Endothelial cell of umbilical vein (primary cell): ENCODE measurements around the gene IRF2.

Experiments
- EZH2 ChIP-seq: IDR thresholded peaks from 2 replicates; pipeline ENCODE4 v1.6.1; 2012; ENCODE audit warnings: borderline replicate concordance, low read depth, mild to moderate bottlenecking, moderate library complexity, low read length, inconsistent platforms; ENCODE audit not compliant: severe bottlenecking
- FOS ChIP-seq: IDR thresholded peaks from 2 replicates; pipeline ENCODE4 v1.6.1; 2011; ENCODE audit warnings: mild to moderate bottlenecking, low read length, moderate library complexity, borderline replicate concordance; ENCODE audit not compliant: insufficient read depth
- JUN ChIP-seq: IDR thresholded peaks from 2 replicates; pipeline ENCODE4 v1.6.1; 2011; ENCODE audit warnings: borderline replicate concordance, low read depth; ENCODE audit not compliant: insufficient read length, insufficient read depth
- MYC ChIP-seq: IDR thresholded peaks from one replicate; pipeline ENCODE4 v1.6.1; 2011; ENCODE audit warnings: mild to moderate bottlenecking, low read depth, low read length
- POLR2A ChIP-seq: IDR thresholded peaks from 2 replicates; pipeline ENCODE4 v1.6.1; 2012; ENCODE audit warnings: low read depth, mild to moderate bottlenecking, control low read depth, low read length
- POLR2AphosphoS5 ChIP-seq: IDR thresholded peaks from 2 replicates; pipeline ENCODE4 v1.6.1; 2012; ENCODE audit warnings: low read depth, mild to moderate bottlenecking, control low read depth, low read length, moderate library complexity; ENCODE audit not compliant: insufficient read depth
- TF ChIP-seq, protein P1 (sequence below), 2 donors: IDR thresholded peaks; 1 replicate in 1 of 2; 2 replicates in 1 of 2; pipeline ENCODE4 v1.5.1; 2011; ENCODE audit warnings: low read length in 2 of 2, mild to moderate bottlenecking in 2 of 2, moderate library complexity in 2 of 2, control low read depth in 1 of 2, inconsistent platforms in 1 of 2, low read depth in 1 of 2; ENCODE audit not compliant: insufficient read depth in 1 of 2; ENCODE audit errors: extremely low read depth in 1 of 2
- TF ChIP-seq, protein P2 (sequence below): IDR thresholded peaks from 2 replicates; pipeline ENCODE4 v1.6.1; 2011; ENCODE audit not compliant: insufficient read depth, insufficient read length

DNA sequence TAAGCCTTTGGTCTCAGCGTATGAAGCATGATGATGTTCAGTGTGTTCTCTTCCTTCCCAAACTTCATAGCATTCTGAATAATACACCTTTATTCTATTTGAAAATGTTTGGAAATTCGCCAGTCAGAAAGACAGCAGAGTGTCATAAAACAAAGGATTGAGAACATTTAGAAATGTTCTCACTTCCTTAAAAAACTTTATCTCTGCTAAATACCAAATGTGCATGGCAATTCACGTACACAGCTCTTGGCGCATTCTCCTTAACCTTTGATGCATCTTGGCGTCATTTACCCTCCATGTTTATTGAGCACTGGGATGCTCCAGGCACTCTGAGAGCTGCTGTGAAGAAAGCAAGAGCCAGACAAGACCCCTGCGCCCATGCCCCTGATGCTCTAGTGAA is 7.2 kb upstream of the IRF2 start:
- TF ChIP-seq POLR2AphosphoS5 (no peak), JUN (no peak), MYC (no peak), POLR2A (no peak), EZH2 (no peak), FOS (no peak)
- TF ChIP-seq, protein P1, sequence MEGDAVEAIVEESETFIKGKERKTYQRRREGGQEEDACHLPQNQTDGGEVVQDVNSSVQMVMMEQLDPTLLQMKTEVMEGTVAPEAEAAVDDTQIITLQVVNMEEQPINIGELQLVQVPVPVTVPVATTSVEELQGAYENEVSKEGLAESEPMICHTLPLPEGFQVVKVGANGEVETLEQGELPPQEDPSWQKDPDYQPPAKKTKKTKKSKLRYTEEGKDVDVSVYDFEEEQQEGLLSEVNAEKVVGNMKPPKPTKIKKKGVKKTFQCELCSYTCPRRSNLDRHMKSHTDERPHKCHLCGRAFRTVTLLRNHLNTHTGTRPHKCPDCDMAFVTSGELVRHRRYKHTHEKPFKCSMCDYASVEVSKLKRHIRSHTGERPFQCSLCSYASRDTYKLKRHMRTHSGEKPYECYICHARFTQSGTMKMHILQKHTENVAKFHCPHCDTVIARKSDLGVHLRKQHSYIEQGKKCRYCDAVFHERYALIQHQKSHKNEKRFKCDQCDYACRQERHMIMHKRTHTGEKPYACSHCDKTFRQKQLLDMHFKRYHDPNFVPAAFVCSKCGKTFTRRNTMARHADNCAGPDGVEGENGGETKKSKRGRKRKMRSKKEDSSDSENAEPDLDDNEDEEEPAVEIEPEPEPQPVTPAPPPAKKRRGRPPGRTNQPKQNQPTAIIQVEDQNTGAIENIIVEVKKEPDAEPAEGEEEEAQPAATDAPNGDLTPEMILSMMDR (IDR thresholded peaks at IDR 0.05; ENCODE audit: extremely low read depth in 1 of 2, insufficient read depth in 1 of 2, low read depth in 1 of 2, low read length in 2 of 2) = no peak
- TF ChIP-seq, protein P2, sequence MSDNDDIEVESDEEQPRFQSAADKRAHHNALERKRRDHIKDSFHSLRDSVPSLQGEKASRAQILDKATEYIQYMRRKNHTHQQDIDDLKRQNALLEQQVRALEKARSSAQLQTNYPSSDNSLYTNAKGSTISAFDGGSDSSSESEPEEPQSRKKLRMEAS = no peak
